Mesenchymal stem cell (in vitro differentiated cells and primary cell): ENCODE data around the gene ROR2. TPM values are rescaled to one million over a fixed set of nuclear protein-coding genes. Genes with fewer than 3 reads are reported as not detected.

Experiments used
- DNase-seq: peaks from one replicate; pipeline ENCODE4 v3.0.0-alpha.2; 2013
- H2AFZ ChIP-seq: one replicate; pipeline ENCODE4 v1.6.1; 2013; ENCODE audit warnings: low read depth, mild to moderate bottlenecking, control low read depth, inconsistent platforms, low read length, moderate library complexity
- H2AK5ac ChIP-seq: 2 replicates; pipeline ENCODE4 v1.6.1; 2013; ENCODE audit warnings: low read length, moderate library complexity, mild to moderate bottlenecking, inconsistent platforms; ENCODE audit not compliant: severe bottlenecking
- H2BK120ac ChIP-seq: one replicate; pipeline ENCODE4 v1.6.1; 2013; ENCODE audit warnings: low read depth, mild to moderate bottlenecking, inconsistent platforms, low read length, moderate library complexity
- H2BK12ac ChIP-seq, 2 experiments: one replicate each; pipeline ENCODE4 v1.6.1; 2013; ENCODE audit warnings: inconsistent platforms in 2 of 2, low read length in 2 of 2, mild to moderate bottlenecking in 2 of 2, moderate library complexity in 2 of 2, control low read depth in 1 of 2
- H2BK15ac ChIP-seq: one replicate; pipeline ENCODE4 v1.6.1; 2013; ENCODE audit warnings: mild to moderate bottlenecking, low read depth, inconsistent platforms; ENCODE audit not compliant: poor library complexity, severe bottlenecking
- H2BK5ac ChIP-seq: 2 replicates; pipeline ENCODE4 v1.6.1; 2013; ENCODE audit warnings: low read depth, mild to moderate bottlenecking, low read length, control low read depth, inconsistent platforms; ENCODE audit not compliant: poor library complexity, severe bottlenecking
- H3K14ac ChIP-seq, 2 experiments: one replicate each; pipeline ENCODE4 v1.6.1; 2013; ENCODE audit warnings: inconsistent platforms in 2 of 2, low read length in 2 of 2, control low read depth in 1 of 2, mild to moderate bottlenecking in 1 of 2, moderate library complexity in 1 of 2
- H3K18ac ChIP-seq, 2 experiments: one replicate each; pipeline ENCODE4 v1.6.1; 2013; ENCODE audit warnings: inconsistent platforms in 2 of 2, low read length in 2 of 2, control low read depth in 1 of 2, low read depth in 1 of 2, mild to moderate bottlenecking in 1 of 2
- H3K23ac ChIP-seq, 2 experiments: one replicate each; pipeline ENCODE4 v1.6.1; 2013; ENCODE audit warnings: inconsistent platforms in 2 of 2, low read length in 2 of 2, mild to moderate bottlenecking in 2 of 2, moderate library complexity in 2 of 2, control low read depth in 1 of 2
- H3K27ac ChIP-seq: 2 replicates; pipeline ENCODE4 v1.5.1; 2013; ENCODE audit warnings: mild to moderate bottlenecking, moderate library complexity, low read length, control low read depth, inconsistent platforms; ENCODE audit not compliant: poor library complexity, severe bottlenecking
- H3K27me3 ChIP-seq, 2 experiments: 2 replicates each; pipeline versions ENCODE4 v1.6.1 to v1.7.0; 2013; ENCODE audit warnings: low read length in 2 of 2, mild to moderate bottlenecking in 2 of 2, moderate library complexity in 2 of 2, control low read depth in 1 of 2, inconsistent platforms in 1 of 2; ENCODE audit not compliant: control insufficient read depth in 1 of 2, insufficient read depth in 1 of 2
- H3K36me3 ChIP-seq, 2 experiments: 2 replicates each; pipeline versions ENCODE4 v1.6.1 to v1.7.0; 2013; ENCODE audit warnings: low read length in 2 of 2, control low read depth in 1 of 2, inconsistent platforms in 1 of 2, low read depth in 1 of 2, mild to moderate bottlenecking in 1 of 2; ENCODE audit not compliant: insufficient read depth in 2 of 2, control insufficient read depth in 1 of 2
- H3K4ac ChIP-seq, 2 experiments: one replicate each; pipeline ENCODE4 v1.6.1; 2013; ENCODE audit warnings: inconsistent platforms in 2 of 2, low read length in 2 of 2, mild to moderate bottlenecking in 2 of 2, moderate library complexity in 2 of 2, control low read depth in 1 of 2, low read depth in 1 of 2
- H3K4me1 ChIP-seq: 2 replicates; pipeline ENCODE4 v1.6.1; 2013; ENCODE audit warnings: low read depth, low read length, control low read depth; ENCODE audit not compliant: control insufficient read depth, insufficient read depth
- H3K4me2 ChIP-seq: 2 replicates; pipeline ENCODE4 v1.6.1; 2013; ENCODE audit warnings: low read length, mild to moderate bottlenecking, inconsistent platforms; ENCODE audit not compliant: poor library complexity, severe bottlenecking
- H3K4me3 ChIP-seq, 2 experiments: 2 replicates each; pipeline versions ENCODE4 v1.5.1 to v1.7.0; 2013; ENCODE audit warnings: low read length in 2 of 2, mild to moderate bottlenecking in 2 of 2, control low read depth in 1 of 2, low read depth in 1 of 2; ENCODE audit not compliant: insufficient read depth in 1 of 2
- H3K79me1 ChIP-seq: replicated peaks from 2 replicates; pipeline ENCODE4 v1.6.1; 2013; ENCODE audit warnings: mild to moderate bottlenecking, control low read depth, low read length, inconsistent platforms; ENCODE audit not compliant: poor library complexity, severe bottlenecking
- H3K9ac ChIP-seq: 2 replicates; pipeline ENCODE4 v1.7.0; 2013; ENCODE audit warnings: mild to moderate bottlenecking, low read length, moderate library complexity
- H3K9me3 ChIP-seq: 2 replicates; pipeline ENCODE4 v1.7.0; 2013; ENCODE audit warnings: mild to moderate bottlenecking, low read length; ENCODE audit not compliant: control insufficient read depth
- H4K8ac ChIP-seq: one replicate; pipeline ENCODE4 v1.6.1; 2013; ENCODE audit warnings: inconsistent platforms, mild to moderate bottlenecking, low read length, moderate library complexity
- H4K91ac ChIP-seq: one replicate; pipeline ENCODE4 v1.6.1; 2013; ENCODE audit warnings: mild to moderate bottlenecking, low read length, inconsistent platforms
- WGBS: methylation state at CpG from one replicate; pipeline ENCODE4 v1.1.7; 2013; ENCODE audit warnings: mixed read lengths; 5-methylcytosine and 5-hydroxymethylcytosine counted together
- polyA plus RNA-seq, 2 experiments: library from polyadenylated mRNA; stranded (reverse); fragments of 200-250 nt; gene quantifications; one replicate each; pipeline ENCODE4 v1.2.3, GENCODE V29; 2013

The ROR2 gene
- polyA plus RNA-seq (2013, experiment 1 of 2): 7.6 TPM
- polyA plus RNA-seq (2013, experiment 2 of 2): 7.8 TPM

DNA sequence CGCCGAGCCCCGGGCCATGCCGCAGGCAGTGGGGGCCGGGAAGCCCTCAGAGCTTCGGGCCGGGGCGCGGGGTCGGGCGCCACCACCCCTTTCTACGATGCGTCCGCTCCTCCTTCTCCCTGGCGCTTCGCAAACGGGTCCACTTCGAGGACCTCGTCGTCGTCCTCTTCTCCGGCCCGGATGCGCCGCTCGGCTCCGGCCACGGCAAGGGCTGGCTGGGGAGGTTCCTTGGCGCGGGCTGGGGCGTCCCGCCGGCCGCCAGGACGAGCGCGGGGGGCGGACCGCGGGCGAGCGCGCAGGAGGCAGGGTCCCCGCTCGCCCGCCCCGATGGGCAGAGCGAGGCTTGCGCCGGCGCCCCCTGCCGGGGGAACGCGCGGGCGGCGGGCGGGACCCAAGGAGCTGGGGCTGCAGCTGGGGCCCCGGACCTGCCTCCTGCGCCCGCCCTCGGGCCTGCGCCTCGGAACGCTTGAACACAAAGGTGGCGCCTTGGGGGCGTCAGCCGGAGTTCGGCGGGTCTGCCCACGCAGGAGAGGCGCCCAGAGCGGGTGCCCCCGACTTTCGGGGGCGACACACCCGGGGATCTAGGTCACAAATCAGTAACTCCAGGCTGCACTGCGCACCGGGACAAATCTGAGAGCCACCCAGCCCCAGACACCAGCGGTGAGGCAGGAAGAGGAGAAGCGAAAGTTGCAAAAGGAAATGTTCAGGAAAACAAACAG is at the start of gene ROR2:
Gene ROR2, minus strand, starts transcription at position 283 of the 719 bp plus-strand sequence.
- peak within 1 kb of the TSS; percentile 64 to 85 for H3K18ac ChIP-seq
- peak within 1 kb of the TSS; percentile 73 for H3K4me2 ChIP-seq
- H3K4ac ChIP-seq: peak within 1 kb of the TSS; percentile 29 to 72
- H3K36me3 ChIP-seq: no peaks in the 10 kb centered on the region
- peaks cover 15% of the 10 kb centered on the region for H3K4me1 ChIP-seq
- under 1% methylated on average over 77 of the region's 81 CpGs for WGBS
- peak within 1 kb of the TSS in 1 of 2 experiments; percentile 57 for H3K14ac ChIP-seq
- peak within 1 kb of the TSS; percentile 58 for H2BK120ac ChIP-seq
- H2AK5ac ChIP-seq: no peak within 1 kb of the TSS
- H2BK5ac ChIP-seq: peak within 1 kb of the TSS; percentile 96
- H3K9ac ChIP-seq: peak within 1 kb of the TSS; percentile 85
- H3K27me3 ChIP-seq: peaks cover 0 to 14% of the 10 kb centered on the region in 2 experiments
- peak within 1 kb of the TSS; percentile 97 for H2AFZ ChIP-seq
- peak within 1 kb of the TSS; percentile 64 for H4K91ac ChIP-seq
- H2BK12ac ChIP-seq: peak within 1 kb of the TSS in 1 of 2 experiments; percentile 97
- H2BK15ac ChIP-seq: peak within 1 kb of the TSS; percentile 93
- DNase-seq: peak; percentile 65
- peaks cover 7% of the 10 kb centered on the region for H3K9me3 ChIP-seq
- H4K8ac ChIP-seq: peak within 1 kb of the TSS; percentile 79
- H3K23ac ChIP-seq: no peak within 1 kb of the TSS
- peaks cover 16% of the 10 kb centered on the region for H3K79me1 ChIP-seq
- H3K27ac ChIP-seq: peak within 1 kb of the TSS; percentile 62
- peak within 1 kb of the TSS; percentile 79 to 84 for H3K4me3 ChIP-seq

DNA sequence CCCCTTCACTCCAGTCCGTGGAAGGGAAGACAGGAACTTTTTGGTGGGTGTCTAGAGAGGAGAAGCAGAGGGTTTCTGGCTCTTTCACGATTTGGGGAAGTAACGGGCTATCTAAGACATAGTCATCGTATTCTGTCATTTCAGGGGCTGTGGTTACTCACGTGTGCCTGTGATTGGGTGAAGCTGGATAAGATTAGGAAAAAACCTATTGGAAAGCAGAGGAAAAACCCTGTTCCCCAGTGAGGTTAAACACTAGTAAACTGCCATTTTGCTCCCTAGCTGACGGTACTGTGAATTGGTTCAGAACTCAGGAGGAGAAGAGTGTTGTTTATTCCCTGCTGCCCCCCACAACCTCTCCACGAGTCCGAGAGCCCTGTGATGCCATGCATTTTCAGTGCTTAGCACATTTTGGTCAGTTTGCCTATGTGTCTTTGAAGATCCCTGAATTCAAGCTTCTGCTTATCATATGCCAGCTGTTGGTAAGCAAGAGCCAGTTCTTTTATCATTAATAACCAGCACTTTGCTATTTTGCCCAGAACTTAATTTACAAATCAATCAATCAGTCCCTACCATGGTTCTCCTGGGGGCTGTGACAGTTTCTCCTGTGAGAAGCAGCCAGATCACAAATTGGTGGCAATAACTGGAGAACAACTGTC is 45.1 kb upstream of the ROR2 start:
- H2BK12ac ChIP-seq: no peak overlapping the region

GRCh38 chr9:91994422-91994821 is 44.4 kb upstream of the ROR2 start:
- Histone ChIP-seq H3K9me3 (no peaks in the 10 kb centered on the region), H3K4me2 (no peak overlapping the region), H3K4me1 (no peaks in the 10 kb centered on the region), H3K36me3 (no peaks in the 10 kb centered on the region), H3K4me3 (no peak overlapping the region), H3K27ac (no peak overlapping the region), H3K79me1 (no peaks in the 10 kb centered on the region), H3K4ac (no peak overlapping the region), H2BK12ac (no peak overlapping the region), H4K8ac (no peak overlapping the region), H3K9ac (no peak overlapping the region), H2BK5ac (no peak overlapping the region), H2BK120ac (no peak overlapping the region), H2BK15ac (no peak overlapping the region), H2AK5ac (no peak overlapping the region), H3K18ac (no peak overlapping the region), H3K14ac (no peak overlapping the region), H2AFZ (no peak overlapping the region), H3K27me3 (peaks cover 9 to 14% of the 10 kb centered on the region in 2 experiments), H4K91ac (no peak overlapping the region), H3K23ac (no peak overlapping the region)
- DNase-seq: no peak
- 2% methylated on average over 3 of the region's 4 CpGs for whole genome bisulfite sequencing

More for the DNA sequence above, 45.1 kb upstream of the ROR2 start:
- DNase-seq: no peak
- no peaks in the 10 kb centered on the region for H3K79me1 ChIP-seq
- H3K9me3 ChIP-seq: no peaks in the 10 kb centered on the region
- no peak overlapping the region for H2BK5ac ChIP-seq
- H3K4me2 ChIP-seq: no peak overlapping the region
- H2AFZ ChIP-seq: no peak overlapping the region
- no peak overlapping the region for H3K9ac ChIP-seq
- no peak overlapping the region for H3K4me3 ChIP-seq
- no peak overlapping the region for H4K8ac ChIP-seq
- H2BK15ac ChIP-seq: no peak overlapping the region
- H3K27me3 ChIP-seq: peaks cover 9 to 14% of the 10 kb centered on the region in 2 experiments
- no peak overlapping the region for H2BK120ac ChIP-seq
- H4K91ac ChIP-seq: no peak overlapping the region
- H3K27ac ChIP-seq: no peak overlapping the region
- WGBS: 55% methylated on average over 8 of the region's 8 CpGs
- H2AK5ac ChIP-seq: no peak overlapping the region
- no peaks in the 10 kb centered on the region for H3K4me1 ChIP-seq
- H3K23ac ChIP-seq: no peak overlapping the region
- no peak overlapping the region for H3K14ac ChIP-seq
- H3K18ac ChIP-seq: no peak overlapping the region
- H3K36me3 ChIP-seq: no peaks in the 10 kb centered on the region
- H3K4ac ChIP-seq: no peak overlapping the region

- Histone ChIP-seq H3K23ac (no peak overlapping the region), H2BK5ac (no peak overlapping the region), H2BK120ac (no peak overlapping the region), H3K4me3 (peak overlapping the region in 1 of 2 experiments; percentile 70), H3K18ac (no peak overlapping the region), H3K4ac (no peak overlapping the region), H3K9me3 (no peaks in the 10 kb centered on the region), H3K79me1 (no peaks in the 10 kb centered on the region), H3K27ac (no peak overlapping the region), H3K27me3 (peaks cover 9 to 11% of the 10 kb centered on the region in 2 experiments), H4K8ac (no peak overlapping the region), H2BK12ac (no peak overlapping the region), H3K4me1 (no peaks in the 10 kb centered on the region), H3K4me2 (no peak overlapping the region), H3K14ac (no peak overlapping the region), H3K36me3 (no peaks in the 10 kb centered on the region), H2AFZ (no peak overlapping the region), H2BK15ac (no peak overlapping the region), H2AK5ac (no peak overlapping the region), H4K91ac (no peak overlapping the region), H3K9ac (peak overlapping the region; percentile 82)
- WGBS: 83% methylated on average over 8 of the region's 12 CpGs
- no peak for DNase-seq
These were observed 42.5 kb upstream of the ROR2 start for GRCh38 chr9:91992461-91993041.
